Upper lobe of left lung (tissue), 4 donors: Measurements from ENCODE around the gene PWWP2B.

Source experiments
- EP300 ChIP-seq, 4 donors: sonication (generic); formaldehyde crosslinking; IDR thresholded peaks; one replicate each; pipeline ENCODE4 v1.5.1; 2017; ENCODE audit warnings: antibody characterized with exemption in 4 of 4, control low read depth in 2 of 4
- TF ChIP-seq, protein P1 (sequence below), 6 experiments: fragments of 450-650 bp in 4 of 6; fragments of 200-600 bp in 2 of 6; sonication (generic) in 2 of 6; IDR thresholded peaks; one replicate each; pipeline ENCODE4 v1.5.1; 2016 to 2019; ENCODE audit warnings: antibody characterized with exemption in 6 of 6

DNA sequence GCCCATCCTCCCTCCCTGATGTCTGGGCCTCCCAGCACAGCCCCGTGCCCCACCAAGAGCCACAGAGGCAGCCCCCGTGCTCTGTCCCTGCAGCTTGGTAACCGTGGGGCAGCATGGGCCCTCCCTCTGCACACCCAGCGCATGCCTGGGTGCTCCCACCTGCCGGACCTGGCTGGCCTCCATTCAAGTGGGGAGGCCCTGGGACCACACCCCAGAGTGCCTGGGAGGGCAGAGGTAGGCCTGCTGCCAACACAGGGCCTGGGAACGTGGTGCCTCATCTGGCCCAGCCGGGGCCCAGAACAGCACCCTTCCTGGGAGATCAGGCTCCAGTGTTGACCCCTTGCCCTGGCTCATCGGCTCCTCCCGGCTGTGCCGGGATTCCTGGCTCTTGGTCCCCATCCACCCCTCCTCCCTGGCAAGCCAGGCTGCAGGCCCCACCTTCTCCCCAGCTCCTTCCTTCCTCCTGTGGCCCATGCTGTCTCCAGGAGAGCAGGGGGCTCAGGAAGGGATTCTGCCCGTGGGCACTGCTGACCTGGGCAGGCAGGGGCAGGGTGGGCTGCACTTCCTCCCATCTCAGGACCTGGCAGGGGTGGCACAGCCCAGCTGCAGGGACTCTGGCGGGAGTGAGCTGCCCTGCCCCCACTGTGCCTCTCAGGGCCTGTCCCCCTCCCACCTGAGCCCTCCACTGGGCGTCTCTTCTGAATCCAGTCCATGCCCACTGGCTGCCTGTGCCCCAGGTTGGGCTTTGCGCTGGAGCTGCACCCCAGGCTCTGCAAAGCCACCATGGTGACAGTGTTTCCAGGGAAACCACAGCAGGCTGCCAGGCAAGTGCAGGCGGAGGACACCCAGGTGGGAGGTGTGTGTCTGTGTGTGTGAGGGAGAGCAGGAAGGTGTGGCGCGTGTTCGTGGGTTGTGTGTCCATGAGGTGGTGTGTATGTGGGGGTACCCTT, 32.6 kb downstream of the PWWP2B start:
- TF ChIP-seq EP300 (IDR thresholded peaks at IDR 0.05), result no peak
- TF ChIP-seq, protein P1, sequence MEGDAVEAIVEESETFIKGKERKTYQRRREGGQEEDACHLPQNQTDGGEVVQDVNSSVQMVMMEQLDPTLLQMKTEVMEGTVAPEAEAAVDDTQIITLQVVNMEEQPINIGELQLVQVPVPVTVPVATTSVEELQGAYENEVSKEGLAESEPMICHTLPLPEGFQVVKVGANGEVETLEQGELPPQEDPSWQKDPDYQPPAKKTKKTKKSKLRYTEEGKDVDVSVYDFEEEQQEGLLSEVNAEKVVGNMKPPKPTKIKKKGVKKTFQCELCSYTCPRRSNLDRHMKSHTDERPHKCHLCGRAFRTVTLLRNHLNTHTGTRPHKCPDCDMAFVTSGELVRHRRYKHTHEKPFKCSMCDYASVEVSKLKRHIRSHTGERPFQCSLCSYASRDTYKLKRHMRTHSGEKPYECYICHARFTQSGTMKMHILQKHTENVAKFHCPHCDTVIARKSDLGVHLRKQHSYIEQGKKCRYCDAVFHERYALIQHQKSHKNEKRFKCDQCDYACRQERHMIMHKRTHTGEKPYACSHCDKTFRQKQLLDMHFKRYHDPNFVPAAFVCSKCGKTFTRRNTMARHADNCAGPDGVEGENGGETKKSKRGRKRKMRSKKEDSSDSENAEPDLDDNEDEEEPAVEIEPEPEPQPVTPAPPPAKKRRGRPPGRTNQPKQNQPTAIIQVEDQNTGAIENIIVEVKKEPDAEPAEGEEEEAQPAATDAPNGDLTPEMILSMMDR (IDR thresholded peaks at IDR 0.05), result no peak
